HG03457 (cell line): ENCODE measurements around the gene OR2AG2.
"Not testable (repeated sequence)": the region's sequence is repeated elsewhere in the genome, so short reads cannot be mapped to it uniquely, and the experiment has no call there.

ENCODE experiments used
- ATAC-seq: cut with Tn5 transposase; IDR thresholded peaks from one replicate; pipeline ENCODE4 v1.9.1; 2021; ENCODE audit warnings: moderate number of reproducible peaks; ENCODE audit not compliant: unreplicated experiment

Gene OR2AG2

DNA sequence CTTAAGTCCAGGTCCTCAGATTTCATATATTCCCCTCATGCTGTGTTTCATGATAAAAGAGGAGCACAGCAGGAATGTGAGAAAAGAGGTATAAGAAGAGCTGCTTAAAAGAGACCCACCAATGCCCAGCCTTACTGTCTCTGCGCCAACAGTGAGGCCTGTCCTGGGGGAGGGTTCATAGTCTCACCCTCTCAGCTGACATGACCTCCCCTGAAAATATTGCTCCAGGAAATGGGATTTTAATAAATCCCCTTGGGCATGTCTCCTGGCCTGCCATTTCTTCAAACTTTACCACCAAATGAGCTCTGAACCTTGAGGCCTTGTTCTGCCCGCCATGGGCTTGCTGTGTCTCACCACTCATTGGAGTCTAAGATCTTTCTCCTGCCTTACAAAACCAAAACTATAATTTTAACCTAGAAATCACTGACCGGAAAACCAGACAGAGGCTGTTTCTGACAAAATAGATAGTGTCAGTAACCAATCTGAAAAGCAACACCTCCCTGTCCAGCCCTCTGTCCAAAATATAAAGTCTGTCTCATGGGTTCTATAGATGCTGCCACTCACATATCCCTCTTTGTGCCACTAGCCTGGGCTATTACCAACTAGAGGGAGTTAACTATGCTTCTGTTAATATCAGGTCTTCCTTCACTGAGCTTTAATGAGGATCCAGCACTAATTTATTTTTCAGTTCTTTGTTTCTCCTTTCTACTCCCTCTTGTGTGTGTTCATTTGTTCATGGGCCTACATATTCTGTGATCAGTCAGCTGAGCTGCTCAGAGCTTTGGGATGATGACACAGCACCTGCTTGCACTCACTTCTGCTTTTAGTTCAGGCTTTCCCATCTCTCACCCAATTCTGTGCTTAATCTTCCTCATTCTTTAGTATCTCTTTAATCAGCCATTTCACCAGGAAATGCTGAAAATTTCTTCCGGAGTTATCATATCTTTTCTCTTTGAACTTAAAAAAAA is at the start of gene OR2AG2:
TSS of gene OR2AG2 (minus strand) at position 51 of the 968 bp plus-strand sequence. CDS start 3,019 bp downstream, outside the sequence.
- peak; percentile 76 for ATAC-seq

DNA sequence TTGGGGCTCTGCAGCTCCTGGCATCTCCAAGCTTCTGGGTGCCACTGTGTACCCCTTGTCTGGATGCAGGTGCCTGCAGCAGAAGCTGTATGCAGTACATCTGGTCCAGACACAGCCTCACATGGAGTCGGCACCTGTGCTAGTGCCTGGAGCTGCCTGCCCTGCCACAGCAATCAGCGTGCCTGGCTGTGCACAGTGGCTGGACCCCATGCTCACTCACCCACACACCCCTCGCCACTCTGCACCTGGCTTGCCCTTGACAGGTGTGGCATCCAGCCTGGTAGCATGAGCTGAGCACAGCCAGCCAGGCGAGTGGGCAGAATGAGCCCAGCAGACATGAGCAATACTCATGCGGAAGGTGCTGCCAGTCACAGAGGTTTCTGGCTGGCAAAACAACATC is 47.2 kb upstream of the OR2AG2 start:
- ATAC-seq = no peak

DNA sequence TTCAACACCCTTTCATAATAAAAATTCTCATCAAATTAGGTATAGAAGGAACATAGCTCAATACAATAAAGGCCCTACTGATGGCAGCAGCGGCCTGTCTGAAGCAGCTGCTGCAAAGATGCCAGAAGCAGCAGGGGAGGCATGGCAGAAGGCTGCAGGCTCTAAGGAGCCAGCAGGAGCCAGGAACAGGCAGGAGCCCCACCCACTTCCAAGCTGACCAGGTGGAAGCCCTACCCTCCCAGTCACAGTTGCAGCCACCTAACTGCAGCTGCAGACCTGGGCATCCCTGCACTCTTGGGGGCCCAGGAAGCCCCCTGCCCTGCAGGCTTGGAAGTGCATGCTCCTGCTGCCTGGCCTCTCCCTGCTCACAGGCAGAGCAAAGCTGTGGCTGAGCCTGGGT is 45.9 kb upstream of the OR2AG2 start:
- no peak for ATAC-seq

- ATAC-seq = no peak
Measured at GRCh38 chr11:6813656-6814055, 41.9 kb upstream of the OR2AG2 start.

- peak; percentile 79 for ATAC-seq
Measured at GRCh38 chr11:6812390-6813005, 40.7 kb upstream of the OR2AG2 start.

DNA sequence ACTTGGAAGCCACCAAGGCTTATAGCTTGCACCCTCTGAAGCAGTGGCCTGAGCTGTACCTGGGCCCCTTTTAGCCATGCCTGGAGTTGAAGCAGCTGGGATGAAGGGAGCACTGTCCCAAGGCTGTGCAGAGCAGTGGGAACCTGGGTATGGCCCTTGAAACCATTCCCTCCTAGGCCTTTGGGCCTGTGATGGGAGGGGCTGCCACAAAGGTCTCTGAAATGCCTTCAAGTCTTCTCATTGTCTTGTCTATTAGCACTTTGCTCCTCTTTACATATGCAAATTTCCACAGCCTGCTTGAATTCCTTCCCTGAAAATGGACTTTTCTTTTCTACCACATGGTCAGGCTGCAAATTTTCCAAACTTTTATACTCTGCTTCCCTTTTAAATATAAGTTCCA is 29.3 kb upstream of the OR2AG2 start:
- not testable (repeated sequence) for ATAC-seq

- ATAC-seq = no peak
Measured at GRCh38 chr11:6799402-6799801, 27.6 kb upstream of the OR2AG2 start, which contains the start of gene OR6A2. TSS of gene OR6A2 (minus strand) at chr11:6799689. CDS start at chr11:6795708, 3,981 bp downstream.

GRCh38 chr11:6794639-6795038 is 22.9 kb upstream of the OR2AG2 start:
- ATAC-seq = no peak

- no peak for ATAC-seq
Measured at GRCh38 chr11:6790546-6790945, 18.8 kb upstream of the OR2AG2 start.

DNA sequence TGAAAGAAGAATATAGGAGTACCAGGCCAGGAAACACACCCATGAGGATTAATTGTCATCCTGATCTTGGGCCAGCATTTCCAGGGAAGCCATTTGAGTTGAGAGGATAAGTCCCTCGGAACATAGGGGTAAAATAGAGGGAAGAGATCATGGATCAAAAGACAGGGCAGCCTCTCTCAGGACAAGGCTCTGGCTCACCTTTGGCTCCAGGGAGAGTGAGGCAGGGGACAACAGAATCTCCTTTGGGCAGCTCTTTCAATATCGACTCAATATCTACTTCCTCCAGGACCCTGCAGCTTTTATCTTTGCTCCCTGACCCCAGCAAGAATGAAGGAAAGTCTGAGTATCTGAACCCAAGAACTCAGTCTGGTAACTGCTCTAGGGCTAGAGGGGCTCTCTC is 10.9 kb upstream of the OR2AG2 start, which contains the start of gene OR2AG1:
TSS of gene OR2AG1 (plus strand) at position 301 of the 400 bp plus-strand sequence. CDS start 2,018 bp downstream, outside the sequence.
- ATAC-seq = no peak

- ATAC-seq = no peak
Measured at GRCh38 chr11:6780829-6781228, 9.1 kb upstream of the OR2AG2 start.

DNA sequence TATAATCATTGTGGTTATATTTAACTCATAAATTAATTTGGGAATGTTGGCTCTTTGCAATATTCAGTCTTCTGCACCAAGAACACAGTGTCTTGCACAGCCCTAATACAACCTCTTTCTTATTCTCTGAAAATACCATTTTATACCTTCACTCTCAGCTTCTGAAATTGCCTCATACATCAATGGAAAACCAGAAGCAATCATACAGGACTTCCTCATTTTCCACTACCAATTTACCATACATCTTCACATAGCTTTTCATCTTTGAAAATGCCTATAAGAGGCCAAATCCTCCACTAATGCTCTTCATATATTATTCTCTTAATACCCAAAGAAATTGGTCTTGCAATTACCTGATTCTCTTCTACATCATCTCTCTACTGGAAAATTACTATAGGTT is 6.7 kb upstream of the OR2AG2 start:
- no peak for ATAC-seq

DNA sequence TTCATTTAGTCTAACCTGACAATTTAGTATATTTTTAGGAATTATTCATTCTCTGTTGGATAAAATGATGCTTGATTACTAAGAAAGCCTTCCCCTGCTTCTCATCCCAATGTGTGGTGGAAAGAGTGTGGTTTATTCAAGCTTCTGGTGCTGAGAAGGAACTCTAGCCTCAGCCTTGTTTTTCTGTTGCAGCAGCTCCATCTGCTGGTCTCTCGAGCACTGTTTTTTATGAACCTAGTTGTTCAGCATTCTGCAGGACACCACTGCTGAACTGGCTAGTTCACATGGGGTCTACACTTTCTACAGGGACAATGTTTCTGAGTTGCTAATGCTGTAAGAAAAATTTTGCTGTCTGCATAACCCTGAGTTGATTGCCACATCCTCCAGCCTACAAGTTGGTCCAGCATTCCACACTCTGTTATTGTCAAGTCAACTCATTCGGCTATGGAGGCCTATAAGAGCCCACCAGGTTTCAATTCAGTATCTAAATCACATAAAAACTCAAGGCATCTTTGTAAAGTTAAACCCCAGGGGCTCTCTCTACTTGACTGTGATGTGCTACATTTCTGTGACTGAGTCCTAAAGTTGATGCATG is 14.3 kb downstream of the OR2AG2 start:
- no peak for ATAC-seq

GRCh38 chr11:6755953-6756347 is 15.8 kb downstream of the OR2AG2 start:
- ATAC-seq = no peak

GRCh38 chr11:6755303-6755952 is 16.3 kb downstream of the OR2AG2 start:
- no peak for ATAC-seq

DNA sequence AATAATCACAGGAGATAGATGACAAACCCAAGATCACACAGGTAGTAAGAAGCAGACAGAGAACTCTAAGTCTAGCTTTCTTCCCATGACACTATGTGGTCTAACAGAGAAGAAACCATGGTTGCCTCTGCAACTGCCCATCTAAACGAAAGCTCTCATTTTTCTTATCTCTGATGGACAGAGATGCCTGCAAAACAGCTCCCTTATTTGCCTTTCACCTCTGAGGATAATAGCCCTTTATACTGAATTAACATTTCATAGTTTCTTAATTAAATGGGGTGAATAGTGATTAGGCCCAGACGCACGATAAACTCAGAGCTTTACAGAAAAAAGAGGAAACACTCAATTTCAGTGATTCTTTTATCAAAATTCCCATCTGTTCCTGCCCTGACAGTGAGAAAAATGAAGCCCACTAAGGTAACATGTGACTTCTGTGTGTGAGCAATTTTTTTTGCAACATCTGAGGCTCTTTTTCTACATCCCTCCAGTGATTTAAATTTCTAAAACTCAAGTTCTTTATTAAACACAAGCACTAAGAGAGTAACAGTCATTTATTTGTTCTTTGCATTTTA is 24.6 kb downstream of the OR2AG2 start:
- ATAC-seq = no peak

GRCh38 chr11:6746626-6747025 is 25.1 kb downstream of the OR2AG2 start:
- no peak for ATAC-seq

- ATAC-seq = peak; percentile 63
Measured at GRCh38 chr11:6746086-6746618, 25.6 kb downstream of the OR2AG2 start.

- peak; percentile 48 for ATAC-seq
Measured at GRCh38 chr11:6745465-6746015, 26.2 kb downstream of the OR2AG2 start.

- no peak for ATAC-seq
Measured at GRCh38 chr11:6745018-6745417, 26.8 kb downstream of the OR2AG2 start.
